Measurements from ENCODE around the gene PPT2.
"Not testable (repeated sequence)": the region's sequence is repeated elsewhere in the genome, so short reads cannot be mapped to it uniquely, and the experiment has no call there.

Gene PPT2

DNA sequence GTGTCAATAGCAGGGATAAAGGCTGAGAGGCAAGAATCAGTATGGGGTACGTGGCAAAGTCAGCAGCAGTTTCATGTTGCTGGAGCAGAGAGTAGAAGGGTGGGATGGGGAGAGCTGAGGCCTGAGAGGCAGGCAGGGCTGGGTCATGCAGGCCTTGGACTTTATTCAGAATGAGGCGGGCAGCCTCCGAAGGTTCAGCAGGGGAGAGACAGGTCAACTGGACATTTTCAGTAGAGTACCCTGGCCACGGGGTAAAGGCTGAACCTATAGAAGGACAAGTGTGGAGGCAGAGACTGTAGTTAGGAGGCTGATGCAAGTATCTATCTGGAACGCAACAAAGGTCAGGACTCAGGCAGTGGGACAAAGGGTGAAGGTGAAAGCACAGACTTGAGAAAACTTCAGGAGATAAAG, 56.3 kb downstream of the PPT2 start:
- no peak for DNase-seq (ENCODE audit: low read depth)

- not testable (repeated sequence) for DNase-seq (ENCODE audit: low read depth)
Observed at GRCh38 chr6:32211432-32211831, 57.5 kb downstream of the PPT2 start.

DNA sequence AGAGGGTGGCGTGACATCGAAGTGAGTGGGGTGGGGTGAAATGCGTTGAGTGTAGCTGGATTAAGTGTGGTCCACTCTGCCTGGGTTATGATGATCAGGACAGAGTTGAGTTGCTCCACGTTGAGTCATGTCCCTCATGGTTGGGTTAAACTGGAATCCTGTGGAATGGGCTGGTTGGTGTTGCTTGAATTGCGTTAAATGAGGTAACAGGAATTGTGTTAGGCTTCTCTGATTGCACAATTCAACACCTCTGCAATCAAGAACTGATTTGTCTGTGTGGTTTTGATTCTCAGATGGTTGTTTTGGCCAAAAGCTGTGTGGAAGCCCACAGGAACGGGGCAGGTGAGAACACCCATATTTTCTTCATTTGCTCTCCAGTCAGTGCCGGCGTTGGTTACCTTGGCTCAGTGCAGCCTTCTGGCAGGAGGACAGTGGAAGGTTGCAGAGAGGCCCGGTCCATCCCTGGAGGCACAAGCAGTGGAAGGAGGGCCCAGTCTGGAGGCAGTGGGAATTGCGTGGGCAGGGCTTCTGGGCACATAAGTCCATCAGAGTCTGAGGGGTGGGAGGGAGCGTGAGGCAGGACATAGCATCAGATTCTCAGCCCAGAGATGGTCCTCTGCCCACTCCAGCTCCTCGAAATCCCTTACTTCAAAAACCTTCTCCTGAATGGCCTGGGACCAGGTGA, 58.3 kb downstream of the PPT2 start:
- no peak for DNase-seq (ENCODE audit: low read depth)
